ENCODE data around the gene C9. TPM values are rescaled to one million over a fixed set of nuclear protein-coding genes. Genes with fewer than 3 reads are reported as not detected.

The C9 gene
- total and polyA plus RNA-seq, 2 donors (not counting 1 experiment from before 2014, with no cell fraction given), result not detected

DNA sequence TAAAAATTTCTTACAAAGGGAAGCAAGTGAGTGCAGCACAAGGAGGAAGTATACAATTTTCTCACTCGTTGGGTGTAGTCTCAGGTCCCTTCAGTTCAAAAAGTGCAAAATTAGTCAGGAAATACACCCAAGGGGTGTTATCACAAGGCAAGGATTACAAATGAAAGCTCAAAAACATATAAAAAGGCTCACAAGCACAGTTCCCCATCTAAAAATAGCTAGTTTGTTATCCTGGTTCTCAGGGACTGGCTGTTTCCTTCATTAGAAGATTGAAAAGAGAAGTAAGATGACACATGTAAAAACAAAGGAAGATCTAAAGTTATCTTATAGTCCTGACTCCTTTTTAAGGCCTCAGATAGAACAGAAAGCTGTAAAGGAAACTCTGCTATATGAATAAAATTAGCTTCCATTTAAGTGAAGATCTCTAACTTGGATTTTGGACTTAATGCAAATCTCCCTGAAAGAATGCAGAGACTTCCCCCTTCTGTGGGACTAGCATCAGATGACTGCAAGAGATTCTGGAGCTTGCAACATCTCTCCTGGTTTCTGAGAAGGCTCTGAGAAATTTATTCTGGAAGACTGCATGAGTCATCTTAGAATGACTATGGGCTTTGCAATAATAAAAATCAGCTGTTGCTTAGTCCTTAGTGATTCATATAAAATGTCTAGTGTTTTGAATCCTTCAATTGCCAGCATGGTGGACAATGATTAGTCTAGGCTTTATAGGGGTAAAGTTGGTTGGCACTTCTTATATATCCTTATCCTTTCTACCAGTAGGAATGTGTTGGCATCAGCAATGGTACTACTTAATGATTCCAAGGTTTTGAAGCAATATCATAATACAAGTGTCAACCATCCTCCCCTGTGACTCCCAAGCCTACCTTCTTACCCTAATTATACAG lies 35.1 kb upstream of the C9 start:
- H3K9ac ChIP-seq (ENCODE audit: low read length), result no peak overlapping the region
- peaks cover 7% of the 10 kb centered on the region for H3K4me1 Mint-ChIP-seq
- no peak overlapping the region for H2AFZ ChIP-seq (ENCODE audit: insufficient read depth, low read depth, low read length, poor library complexity, severe bottlenecking)
- ATAC-seq (ENCODE audit: low read depth) (no peak), DNase-seq (no peak)
- intact Hi-C loops (cut with micrococcal nuclease), result no loop called here
- H3K4me2 ChIP-seq (replicated peaks; ENCODE audit: low read depth, low read length, poor library complexity, severe bottlenecking), result no peak overlapping the region
- no peaks in the 10 kb centered on the region for H3K27me3 ChIP-seq (replicated peaks in 1 of 4; ENCODE audit: control extremely low read depth in 1 of 4, control insufficient read depth in 3 of 4, insufficient read depth in 4 of 4, low read length in 3 of 4)
- no peaks in the 10 kb centered on the region for H3K9me3 ChIP-seq (ENCODE audit: control extremely low read depth in 1 of 3, control insufficient read depth in 2 of 3, insufficient read depth in 1 of 3, low read length in 2 of 3)
- H3K27ac Mint-ChIP-seq, result no peak overlapping the region
- POLR2A ChIA-PET, result no interaction called here
- H3K9me3 Mint-ChIP-seq (ENCODE audit: insufficient read depth), result no peaks in the 10 kb centered on the region
- H3K36me3 ChIP-seq (replicated peaks in 1 of 2; ENCODE audit: control extremely low read depth in 1 of 2, control insufficient read depth in 1 of 2, extremely low read depth in 1 of 2, insufficient read depth in 2 of 2, low read length in 1 of 2), result no peaks in the 10 kb centered on the region
- CTCF ChIA-PET, result interaction anchor here (1.4 kb wide), 1 partner anchor 23 kb away, joined by 3 read pairs; no protein-coding TSS in a partner anchor
- no peak overlapping the region for H3K4me3 ChIP-seq (ENCODE audit: control extremely low read depth in 1 of 5, extremely low read depth in 1 of 5, insufficient read depth in 1 of 5, low read depth in 2 of 5, low read length in 4 of 5)
- peaks cover 9% of the 10 kb centered on the region for H3K27me3 Mint-ChIP-seq
- H4K20me1 ChIP-seq (ENCODE audit: control insufficient read depth, insufficient read depth, low read length, poor library complexity, severe bottlenecking), result no peaks in the 10 kb centered on the region
- no peak overlapping the region for H3K27ac ChIP-seq (ENCODE audit: low read length in 2 of 2)
- H3K4me3 Mint-ChIP-seq, result no peak overlapping the region
- H3K4me1 ChIP-seq (ENCODE audit: control insufficient read depth in 2 of 2, insufficient read depth in 2 of 2, low read length in 2 of 2), result peaks cover 0 to 3% of the 10 kb centered on the region in 2 donors
- TF ChIP-seq, protein P1, sequence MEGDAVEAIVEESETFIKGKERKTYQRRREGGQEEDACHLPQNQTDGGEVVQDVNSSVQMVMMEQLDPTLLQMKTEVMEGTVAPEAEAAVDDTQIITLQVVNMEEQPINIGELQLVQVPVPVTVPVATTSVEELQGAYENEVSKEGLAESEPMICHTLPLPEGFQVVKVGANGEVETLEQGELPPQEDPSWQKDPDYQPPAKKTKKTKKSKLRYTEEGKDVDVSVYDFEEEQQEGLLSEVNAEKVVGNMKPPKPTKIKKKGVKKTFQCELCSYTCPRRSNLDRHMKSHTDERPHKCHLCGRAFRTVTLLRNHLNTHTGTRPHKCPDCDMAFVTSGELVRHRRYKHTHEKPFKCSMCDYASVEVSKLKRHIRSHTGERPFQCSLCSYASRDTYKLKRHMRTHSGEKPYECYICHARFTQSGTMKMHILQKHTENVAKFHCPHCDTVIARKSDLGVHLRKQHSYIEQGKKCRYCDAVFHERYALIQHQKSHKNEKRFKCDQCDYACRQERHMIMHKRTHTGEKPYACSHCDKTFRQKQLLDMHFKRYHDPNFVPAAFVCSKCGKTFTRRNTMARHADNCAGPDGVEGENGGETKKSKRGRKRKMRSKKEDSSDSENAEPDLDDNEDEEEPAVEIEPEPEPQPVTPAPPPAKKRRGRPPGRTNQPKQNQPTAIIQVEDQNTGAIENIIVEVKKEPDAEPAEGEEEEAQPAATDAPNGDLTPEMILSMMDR (IDR thresholded peaks at IDR 0.05), result no peak
- TF ChIP-seq EZH2 (IDR thresholded peaks at IDR 0.05; ENCODE audit: borderline replicate concordance, insufficient read depth, low read depth, low read length, poor library complexity, severe bottlenecking), result no peak
- no peaks in the 10 kb centered on the region for H3K79me2 ChIP-seq (ENCODE audit: control insufficient read depth, insufficient read depth, low read length)
- 0% methylated on average over 1 of the region's 1 CpG for WGBS (ENCODE audit: insufficient coverage)

DNA sequence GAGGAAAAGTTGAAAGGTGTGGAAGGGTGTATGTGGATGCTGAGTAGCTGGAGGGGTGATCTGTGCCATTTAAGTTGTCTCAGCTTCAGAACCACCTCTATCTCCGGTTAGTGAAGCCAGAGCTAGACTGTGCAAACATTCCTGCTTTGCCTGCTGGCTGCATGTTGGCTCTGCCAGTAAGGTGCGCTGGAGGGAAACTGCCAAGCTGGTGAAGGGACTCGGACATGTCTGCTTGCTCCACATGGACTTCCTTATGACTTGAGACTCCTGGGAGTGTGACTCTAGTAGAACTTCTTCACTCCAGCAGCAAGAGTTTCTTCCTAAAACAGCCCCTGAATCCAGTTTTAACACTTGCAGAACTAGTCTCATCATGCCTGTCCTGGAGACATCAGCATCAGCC lies 32.5 kb upstream of the C9 start:
- Histone ChIP-seq H3K4me3 (ENCODE audit: control extremely low read depth in 1 of 5, extremely low read depth in 1 of 5, insufficient read depth in 1 of 5, low read depth in 2 of 5, low read length in 4 of 5) (no peak overlapping the region), H3K36me3 (replicated peaks in 1 of 2; ENCODE audit: control extremely low read depth in 1 of 2, control insufficient read depth in 1 of 2, extremely low read depth in 1 of 2, insufficient read depth in 2 of 2, low read length in 1 of 2) (no peaks in the 10 kb centered on the region), H3K9ac (ENCODE audit: low read length) (no peak overlapping the region), H2AFZ (ENCODE audit: insufficient read depth, low read depth, low read length, poor library complexity, severe bottlenecking) (no peak overlapping the region), H3K4me1 (ENCODE audit: control insufficient read depth in 2 of 2, insufficient read depth in 2 of 2, low read length in 2 of 2) (peaks cover 0 to 3% of the 10 kb centered on the region in 2 donors), H3K79me2 (ENCODE audit: control insufficient read depth, insufficient read depth, low read length) (no peaks in the 10 kb centered on the region), H3K9me3 (ENCODE audit: control extremely low read depth in 1 of 3, control insufficient read depth in 2 of 3, insufficient read depth in 1 of 3, low read length in 2 of 3) (no peaks in the 10 kb centered on the region), H3K27me3 (replicated peaks in 1 of 4; ENCODE audit: control extremely low read depth in 1 of 4, control insufficient read depth in 3 of 4, insufficient read depth in 4 of 4, low read length in 3 of 4) (no peaks in the 10 kb centered on the region), H4K20me1 (ENCODE audit: control insufficient read depth, insufficient read depth, low read length, poor library complexity, severe bottlenecking) (no peaks in the 10 kb centered on the region), H3K4me2 (replicated peaks; ENCODE audit: low read depth, low read length, poor library complexity, severe bottlenecking) (no peak overlapping the region), H3K27ac (ENCODE audit: low read length in 2 of 2) (no peak overlapping the region)
- peaks cover 4% of the 10 kb centered on the region for H3K27me3 Mint-ChIP-seq
- intact Hi-C loops (cut with micrococcal nuclease), result no loop called here
- no peaks in the 10 kb centered on the region for H3K9me3 Mint-ChIP-seq (ENCODE audit: insufficient read depth)
- H3K27ac Mint-ChIP-seq, result no peak overlapping the region
- WGBS (ENCODE audit: insufficient coverage), result 100% methylated on average over 3 of the region's 3 CpGs
- TF ChIP-seq, protein P1 (IDR thresholded peaks at IDR 0.05), result no peak
- ChIA-PET CTCF (interaction anchor here (1.7 kb wide), 1 partner anchor 21 kb away, joined by 7 read pairs; no protein-coding TSS in a partner anchor), POLR2A (no interaction called here)
- DNase-seq (no peak), ATAC-seq (ENCODE audit: low read depth) (no peak)
- H3K4me3 Mint-ChIP-seq, result no peak overlapping the region
- peaks cover 7% of the 10 kb centered on the region for H3K4me1 Mint-ChIP-seq
